ENCODE results near the gene GALNT2.

GALNT2 gene

DNA sequence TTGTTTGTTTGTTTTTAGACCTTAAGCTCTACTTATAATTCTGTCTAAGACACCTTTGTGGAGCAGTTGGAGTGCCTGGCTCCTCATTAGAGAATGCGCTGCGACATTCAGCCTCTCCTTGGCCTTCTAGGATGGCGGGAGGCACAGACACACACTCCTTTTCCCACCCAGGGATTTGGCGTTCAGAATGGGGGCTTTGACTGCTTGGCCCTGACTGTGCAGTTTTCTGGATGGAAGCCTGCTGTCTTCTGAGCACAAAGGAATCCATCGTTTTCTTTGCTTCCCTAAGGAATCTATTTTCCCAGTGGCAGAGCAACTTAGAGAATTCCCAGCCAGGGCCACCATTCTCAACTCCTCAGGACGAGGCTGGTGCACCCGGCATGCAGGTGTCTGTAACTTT is 83.6 kb downstream of the GALNT2 start:
- Histone ChIP-seq H3K36me3 (ENCODE audit: insufficient read depth, low read length) (no peaks in the 10 kb centered on the region), H3K4me3 (no peak overlapping the region), H3K9me3 (ENCODE audit: low read depth, low read length) (no peaks in the 10 kb centered on the region), H3K27ac (no peak overlapping the region), H3K9ac (ENCODE audit: insufficient read length) (no peak overlapping the region)
- TF ChIP-seq POLR2AphosphoS5 (IDR thresholded peaks at IDR 0.05; ENCODE audit: borderline replicate concordance, low read depth, low read length) = no peak
- no peak for TF ChIP-seq EZH2 (IDR thresholded peaks at IDR 0.05)
- no peak for TF ChIP-seq FOXP2 (optimal IDR thresholded peaks at IDR 0.05; ENCODE audit: control extremely low read depth, extremely low read length, insufficient read depth)
- no peak for DNase-seq (ENCODE audit: low read depth, low spot score)

DNA sequence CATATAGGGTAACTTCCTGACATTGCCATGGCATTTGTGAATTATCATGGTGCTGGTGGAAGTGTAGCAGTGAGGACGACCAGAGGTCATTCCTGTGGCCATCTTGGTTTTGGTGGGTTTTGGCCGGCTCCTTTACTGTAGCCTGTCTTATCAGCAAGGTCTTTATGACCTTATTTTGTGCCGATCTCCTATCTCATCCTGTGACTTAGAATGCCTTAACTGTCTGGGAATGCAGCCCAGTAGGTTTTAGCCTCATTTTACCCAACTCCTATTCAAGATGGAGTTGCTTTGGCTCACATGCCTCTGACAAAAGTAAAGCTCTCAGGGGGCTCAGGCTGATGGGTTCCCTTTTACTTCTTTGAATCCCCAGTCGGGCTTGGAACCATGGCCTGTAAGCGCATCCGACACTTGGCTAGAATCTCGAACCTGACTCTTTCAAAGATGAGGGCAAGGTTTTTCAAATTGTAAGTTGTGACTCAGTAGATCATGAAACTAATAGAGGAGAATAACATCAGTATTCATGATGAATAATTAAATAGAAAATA is 85.0 kb downstream of the GALNT2 start:
- H3K27ac ChIP-seq = no peak overlapping the region
- no peak for DNase-seq (ENCODE audit: low read depth, low spot score)
- 0 out of 2 replicates have a peak, but pooled peaks cover 3% of the 10 kb centered on the region for H3K36me3 ChIP-seq (ENCODE audit: insufficient read depth, low read length)
- H3K4me3 ChIP-seq = no peak overlapping the region
- TF ChIP-seq EZH2 (IDR thresholded peaks at IDR 0.05) = no peak
- TF ChIP-seq FOXP2 (optimal IDR thresholded peaks at IDR 0.05; ENCODE audit: control extremely low read depth, extremely low read length, insufficient read depth) = no peak
- TF ChIP-seq POLR2AphosphoS5 (IDR thresholded peaks at IDR 0.05; ENCODE audit: borderline replicate concordance, low read depth, low read length) = no peak
- H3K9me3 ChIP-seq (ENCODE audit: low read depth, low read length) = no peaks in the 10 kb centered on the region
- H3K9ac ChIP-seq (ENCODE audit: insufficient read length) = no peak overlapping the region

DNA sequence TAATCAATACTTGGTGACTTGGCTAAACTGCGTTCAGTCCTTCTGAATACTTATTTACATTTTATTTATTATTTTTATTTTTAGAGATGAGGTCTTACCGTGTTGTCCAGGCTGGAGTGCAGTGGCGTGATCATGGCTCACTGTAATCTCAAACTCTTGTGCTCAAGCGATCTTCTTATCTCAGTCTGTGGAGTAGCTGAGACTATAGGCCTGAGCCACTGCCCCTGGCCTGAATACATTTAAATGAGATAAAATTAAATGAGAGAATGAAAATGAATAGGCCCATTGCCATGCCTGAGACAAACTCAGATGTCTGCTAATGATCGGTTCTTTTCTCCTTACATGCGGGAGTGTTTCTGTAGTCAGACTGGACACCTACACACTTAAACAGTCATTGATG is 86.0 kb downstream of the GALNT2 start:
- DNase-seq (ENCODE audit: low read depth, low spot score) = no peak
- no peaks in the 10 kb centered on the region for H3K9me3 ChIP-seq (ENCODE audit: low read depth, low read length)
- TF ChIP-seq POLR2AphosphoS5 (IDR thresholded peaks at IDR 0.05; ENCODE audit: borderline replicate concordance, low read depth, low read length) = no peak
- TF ChIP-seq FOXP2 (optimal IDR thresholded peaks at IDR 0.05; ENCODE audit: control extremely low read depth, extremely low read length, insufficient read depth) = no peak
- no peak for TF ChIP-seq EZH2 (IDR thresholded peaks at IDR 0.05)
- H3K27ac ChIP-seq = no peak overlapping the region
- H3K9ac ChIP-seq (ENCODE audit: insufficient read length) = no peak overlapping the region
- no peak overlapping the region for H3K4me3 ChIP-seq
- 0 out of 2 replicates have a peak, but pooled peaks cover 3% of the 10 kb centered on the region for H3K36me3 ChIP-seq (ENCODE audit: insufficient read depth, low read length)

DNA sequence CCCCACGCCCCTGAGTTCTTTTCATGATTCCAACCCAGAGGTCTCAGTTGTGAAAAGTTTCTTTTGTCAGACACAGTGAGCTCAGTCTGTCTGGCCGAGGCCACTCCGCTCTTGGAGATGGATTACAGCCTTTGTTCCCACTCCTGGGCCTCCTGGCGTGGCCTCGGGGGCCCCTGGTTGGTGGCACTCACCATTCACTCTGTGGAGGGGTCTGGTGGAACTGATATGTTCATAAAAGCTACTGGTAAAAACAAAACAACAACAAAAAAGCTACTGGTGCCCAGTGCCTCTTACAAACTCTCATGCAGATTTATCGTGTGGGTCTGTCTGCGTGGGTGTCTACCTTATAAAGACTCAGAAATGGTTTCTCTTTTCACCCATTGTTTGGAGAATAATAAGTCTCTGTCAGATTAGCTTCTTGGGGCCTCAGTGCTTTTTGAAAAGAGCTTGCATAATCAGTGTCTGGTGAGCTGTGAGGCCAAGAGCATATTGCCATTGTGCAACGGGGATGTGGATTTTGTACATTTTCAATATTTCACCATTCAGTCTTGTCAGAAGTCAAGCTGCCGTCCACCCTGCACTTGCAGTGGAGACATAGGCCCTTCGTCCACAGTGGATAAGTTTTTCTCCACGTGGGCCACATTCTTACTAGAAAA is 86.7 kb downstream of the GALNT2 start:
- Histone ChIP-seq H3K9me3 (ENCODE audit: low read depth, low read length) (no peaks in the 10 kb centered on the region), H3K36me3 (ENCODE audit: insufficient read depth, low read length) (0 out of 2 replicates have a peak, but pooled peaks cover 3% of the 10 kb centered on the region), H3K9ac (ENCODE audit: insufficient read length) (peak overlapping the region; percentile 43), H3K27ac (0 out of 2 replicates have a peak overlapping the region, but pooled peaks have one; percentile 19), H3K4me3 (no peak overlapping the region)
- no peak for TF ChIP-seq FOXP2 (optimal IDR thresholded peaks at IDR 0.05; ENCODE audit: control extremely low read depth, extremely low read length, insufficient read depth)
- no peak for TF ChIP-seq EZH2 (IDR thresholded peaks at IDR 0.05)
- no peak for TF ChIP-seq POLR2AphosphoS5 (IDR thresholded peaks at IDR 0.05; ENCODE audit: borderline replicate concordance, low read depth, low read length)
- DNase-seq (ENCODE audit: low read depth, low spot score) = no peak

DNA sequence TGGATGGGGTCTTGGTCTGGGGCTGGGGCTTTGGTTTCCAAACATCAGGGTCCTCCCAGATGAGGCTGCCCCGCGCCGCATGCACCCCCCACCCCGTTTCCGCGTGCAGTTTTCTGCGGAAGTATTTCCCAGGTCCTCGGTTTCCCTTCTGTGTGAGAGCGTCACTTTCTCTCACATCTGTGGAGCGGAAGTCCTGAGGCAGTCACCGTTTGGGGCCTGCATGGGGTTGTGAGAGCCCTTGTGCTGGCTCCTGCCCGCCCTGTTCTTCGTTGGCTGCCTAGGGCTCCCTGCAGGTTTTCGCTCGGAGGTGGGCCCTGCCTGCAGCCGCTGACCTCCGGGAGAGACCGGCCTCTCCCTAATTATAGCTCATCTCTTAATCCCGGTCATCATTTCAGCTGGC is 88.0 kb downstream of the GALNT2 start:
- H3K27ac ChIP-seq = no peak overlapping the region
- no peak for DNase-seq (ENCODE audit: low read depth, low spot score)
- H3K9me3 ChIP-seq (ENCODE audit: low read depth, low read length) = no peaks in the 10 kb centered on the region
- H3K4me3 ChIP-seq = no peak overlapping the region
- H3K9ac ChIP-seq (ENCODE audit: insufficient read length) = no peak overlapping the region
- TF ChIP-seq EZH2 (IDR thresholded peaks at IDR 0.05) (no peak), FOXP2 (optimal IDR thresholded peaks at IDR 0.05; ENCODE audit: control extremely low read depth, extremely low read length, insufficient read depth) (no peak), POLR2AphosphoS5 (IDR thresholded peaks at IDR 0.05; ENCODE audit: borderline replicate concordance, low read depth, low read length) (no peak)
- 0 out of 2 replicates have a peak, but pooled peaks cover 3% of the 10 kb centered on the region for H3K36me3 ChIP-seq (ENCODE audit: insufficient read depth, low read length)

DNA sequence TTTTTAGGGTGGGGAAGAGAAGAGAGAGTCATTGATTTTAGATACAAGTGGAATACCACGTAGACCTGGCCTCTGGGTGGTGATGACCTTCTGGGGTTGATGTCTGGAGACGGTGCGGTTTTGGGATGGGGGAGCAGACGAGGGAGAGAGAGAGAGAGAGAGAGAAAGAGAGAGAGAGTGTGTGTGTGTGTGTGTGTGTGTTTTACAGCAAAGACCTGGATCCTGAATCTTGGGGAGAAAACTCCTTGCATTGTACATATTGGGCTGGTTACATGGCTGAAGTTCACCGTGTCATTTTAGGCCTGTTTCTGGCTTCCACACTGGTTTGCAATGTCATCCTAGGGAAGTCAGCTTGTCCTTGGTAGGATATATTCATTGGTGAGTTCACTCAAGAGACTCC is 89.0 kb downstream of the GALNT2 start:
- Histone ChIP-seq H3K4me3 (no peak overlapping the region), H3K9ac (ENCODE audit: insufficient read length) (no peak overlapping the region), H3K27ac (no peak overlapping the region), H3K36me3 (ENCODE audit: insufficient read depth, low read length) (0 out of 2 replicates have a peak, but pooled peaks cover 3% of the 10 kb centered on the region), H3K9me3 (ENCODE audit: low read depth, low read length) (no peaks in the 10 kb centered on the region)
- DNase-seq (ENCODE audit: low read depth, low spot score) = no peak
- no peak for TF ChIP-seq POLR2AphosphoS5 (IDR thresholded peaks at IDR 0.05; ENCODE audit: borderline replicate concordance, low read depth, low read length)
- TF ChIP-seq FOXP2 (optimal IDR thresholded peaks at IDR 0.05; ENCODE audit: control extremely low read depth, extremely low read length, insufficient read depth) = no peak
- no peak for TF ChIP-seq EZH2 (IDR thresholded peaks at IDR 0.05)

DNA sequence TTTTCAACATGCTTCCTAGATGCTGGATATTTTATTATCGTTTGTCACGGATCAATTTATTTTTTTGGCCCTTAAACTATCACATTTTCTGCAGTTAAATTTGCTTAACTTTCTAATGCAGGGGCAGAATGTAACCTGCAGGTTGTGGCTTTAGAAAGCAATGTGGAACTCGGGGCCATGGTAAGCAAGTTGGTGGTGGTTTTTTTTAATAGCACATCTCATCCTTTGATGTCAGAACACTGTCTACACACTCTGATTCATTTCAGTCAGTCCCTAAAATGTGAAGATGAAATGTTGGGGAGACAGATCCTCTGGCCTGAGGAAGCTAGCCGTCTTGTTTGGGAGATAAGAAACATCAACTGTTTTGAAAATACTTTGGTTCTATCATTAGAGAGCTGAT is 89.5 kb downstream of the GALNT2 start:
- H3K36me3 ChIP-seq (ENCODE audit: insufficient read depth, low read length) = 0 out of 2 replicates have a peak, but pooled peaks cover 3% of the 10 kb centered on the region
- no peak for TF ChIP-seq POLR2AphosphoS5 (IDR thresholded peaks at IDR 0.05; ENCODE audit: borderline replicate concordance, low read depth, low read length)
- no peak for TF ChIP-seq EZH2 (IDR thresholded peaks at IDR 0.05)
- TF ChIP-seq FOXP2 (optimal IDR thresholded peaks at IDR 0.05; ENCODE audit: control extremely low read depth, extremely low read length, insufficient read depth) = no peak
- no peak overlapping the region for H3K4me3 ChIP-seq
- no peak for DNase-seq (ENCODE audit: low read depth, low spot score)
- no peak overlapping the region for H3K9ac ChIP-seq (ENCODE audit: insufficient read length)
- no peaks in the 10 kb centered on the region for H3K9me3 ChIP-seq (ENCODE audit: low read depth, low read length)
- no peak overlapping the region for H3K27ac ChIP-seq

DNA sequence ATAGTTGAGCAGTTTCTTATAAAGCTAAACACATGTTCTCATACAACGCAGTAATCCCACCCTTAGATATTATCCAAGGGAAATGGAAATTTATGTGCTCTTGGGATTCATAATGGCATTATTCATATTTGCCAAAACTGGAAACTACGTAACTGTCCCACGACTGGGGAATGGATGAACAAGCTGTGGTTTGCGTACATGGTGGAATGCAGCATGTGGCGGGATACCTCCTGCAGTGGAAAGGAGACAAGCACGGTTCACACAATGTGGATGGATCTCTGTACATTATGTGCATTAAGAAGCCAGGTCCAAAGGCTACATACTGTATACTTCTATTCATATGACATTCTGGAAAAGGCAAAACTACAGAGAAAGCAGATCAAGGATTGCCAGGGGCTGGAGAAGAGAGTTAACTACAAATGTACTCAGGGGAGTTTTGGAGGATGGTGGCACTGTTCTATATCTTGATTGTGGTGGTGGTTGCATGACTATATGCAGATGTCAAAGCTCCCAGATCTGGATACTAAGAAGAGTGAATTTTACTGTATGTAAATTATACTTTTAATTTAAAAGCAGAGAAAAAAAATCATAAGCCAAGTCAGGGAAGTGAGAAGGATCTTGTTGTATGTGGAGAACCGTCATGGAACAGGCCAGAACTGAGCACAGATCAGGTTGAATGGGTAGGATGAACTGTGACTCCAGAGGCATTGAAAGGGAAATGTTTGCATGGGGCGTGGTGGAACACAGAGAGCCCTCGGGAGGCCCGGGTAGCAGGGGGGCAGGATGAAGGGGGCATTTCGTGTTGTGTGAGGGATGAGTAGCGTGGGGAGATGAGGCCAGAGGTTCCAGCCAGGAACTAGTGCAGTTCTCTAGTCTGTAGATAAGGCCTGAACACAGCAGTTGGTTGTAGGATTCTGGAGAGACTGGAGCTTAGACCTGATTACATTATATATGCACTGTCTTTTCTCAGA is 90.7 kb downstream of the GALNT2 start:
- peak overlapping the region; percentile 40; the same call in 1 of the 2 replicates for H3K27ac ChIP-seq
- no peaks in the 10 kb centered on the region for H3K9me3 ChIP-seq (ENCODE audit: low read depth, low read length)
- TF ChIP-seq POLR2AphosphoS5 (IDR thresholded peaks at IDR 0.05; ENCODE audit: borderline replicate concordance, low read depth, low read length) (no peak), FOXP2 (optimal IDR thresholded peaks at IDR 0.05; ENCODE audit: control extremely low read depth, extremely low read length, insufficient read depth) (no peak), EZH2 (IDR thresholded peaks at IDR 0.05) (no peak)
- DNase-seq (ENCODE audit: low read depth, low spot score) = no peak
- no peak overlapping the region; the same call in 1 of the 2 replicates for H3K4me3 ChIP-seq
- 0 out of 2 replicates have a peak, but pooled peaks cover 3% of the 10 kb centered on the region for H3K36me3 ChIP-seq (ENCODE audit: insufficient read depth, low read length)
- no peak overlapping the region for H3K9ac ChIP-seq (ENCODE audit: insufficient read length)
